ENCODE results near the gene TACC2.

DNA sequence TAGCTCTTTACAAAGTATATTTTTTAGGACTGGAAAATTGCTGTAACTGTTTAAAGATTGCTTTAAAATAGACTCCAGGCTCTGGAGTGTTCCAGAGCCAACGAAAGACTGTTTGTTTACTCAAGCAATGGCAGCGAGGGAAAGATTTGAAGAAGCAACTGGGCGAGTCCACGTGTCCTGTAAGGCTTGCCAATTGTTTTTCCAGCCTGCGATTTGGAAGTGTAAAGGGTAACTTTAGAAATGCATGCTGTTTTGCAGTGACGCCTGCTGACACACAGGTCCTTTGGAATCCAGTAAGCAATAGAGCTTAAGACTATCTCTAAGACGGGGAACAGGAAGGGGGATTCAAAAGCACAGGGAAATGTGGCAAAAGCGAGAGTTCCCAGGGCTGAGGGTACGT is 55.8 kb downstream of the TACC2 start:
- TF ChIP-seq, protein P1, sequence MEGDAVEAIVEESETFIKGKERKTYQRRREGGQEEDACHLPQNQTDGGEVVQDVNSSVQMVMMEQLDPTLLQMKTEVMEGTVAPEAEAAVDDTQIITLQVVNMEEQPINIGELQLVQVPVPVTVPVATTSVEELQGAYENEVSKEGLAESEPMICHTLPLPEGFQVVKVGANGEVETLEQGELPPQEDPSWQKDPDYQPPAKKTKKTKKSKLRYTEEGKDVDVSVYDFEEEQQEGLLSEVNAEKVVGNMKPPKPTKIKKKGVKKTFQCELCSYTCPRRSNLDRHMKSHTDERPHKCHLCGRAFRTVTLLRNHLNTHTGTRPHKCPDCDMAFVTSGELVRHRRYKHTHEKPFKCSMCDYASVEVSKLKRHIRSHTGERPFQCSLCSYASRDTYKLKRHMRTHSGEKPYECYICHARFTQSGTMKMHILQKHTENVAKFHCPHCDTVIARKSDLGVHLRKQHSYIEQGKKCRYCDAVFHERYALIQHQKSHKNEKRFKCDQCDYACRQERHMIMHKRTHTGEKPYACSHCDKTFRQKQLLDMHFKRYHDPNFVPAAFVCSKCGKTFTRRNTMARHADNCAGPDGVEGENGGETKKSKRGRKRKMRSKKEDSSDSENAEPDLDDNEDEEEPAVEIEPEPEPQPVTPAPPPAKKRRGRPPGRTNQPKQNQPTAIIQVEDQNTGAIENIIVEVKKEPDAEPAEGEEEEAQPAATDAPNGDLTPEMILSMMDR (conservative IDR thresholded peaks at IDR 0.05): no peak
- no peak for TF ChIP-seq EZH2 (IDR thresholded peaks at IDR 0.05; ENCODE audit: low read depth)
